ENCODE results near the gene DDC.

DDC gene

GRCh38 chr7:50471970-50472369 lies 93.2 kb downstream of the DDC start:
- ChIA-PET CTCF (interaction anchor here (2.9 to 12.1 kb wide), 3 partner anchors 596 to 689 kb away, joined by 8 to 236 read pairs (median 119); no protein-coding TSS in a partner anchor), POLR2A (no interaction called here)
- TF ChIP-seq, protein P1, sequence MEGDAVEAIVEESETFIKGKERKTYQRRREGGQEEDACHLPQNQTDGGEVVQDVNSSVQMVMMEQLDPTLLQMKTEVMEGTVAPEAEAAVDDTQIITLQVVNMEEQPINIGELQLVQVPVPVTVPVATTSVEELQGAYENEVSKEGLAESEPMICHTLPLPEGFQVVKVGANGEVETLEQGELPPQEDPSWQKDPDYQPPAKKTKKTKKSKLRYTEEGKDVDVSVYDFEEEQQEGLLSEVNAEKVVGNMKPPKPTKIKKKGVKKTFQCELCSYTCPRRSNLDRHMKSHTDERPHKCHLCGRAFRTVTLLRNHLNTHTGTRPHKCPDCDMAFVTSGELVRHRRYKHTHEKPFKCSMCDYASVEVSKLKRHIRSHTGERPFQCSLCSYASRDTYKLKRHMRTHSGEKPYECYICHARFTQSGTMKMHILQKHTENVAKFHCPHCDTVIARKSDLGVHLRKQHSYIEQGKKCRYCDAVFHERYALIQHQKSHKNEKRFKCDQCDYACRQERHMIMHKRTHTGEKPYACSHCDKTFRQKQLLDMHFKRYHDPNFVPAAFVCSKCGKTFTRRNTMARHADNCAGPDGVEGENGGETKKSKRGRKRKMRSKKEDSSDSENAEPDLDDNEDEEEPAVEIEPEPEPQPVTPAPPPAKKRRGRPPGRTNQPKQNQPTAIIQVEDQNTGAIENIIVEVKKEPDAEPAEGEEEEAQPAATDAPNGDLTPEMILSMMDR (IDR thresholded peaks at IDR 0.05; ENCODE audit: insufficient read depth, low read length, missing control alignments) = no peak
- no peak overlapping the region for H3K4me3 ChIP-seq (ENCODE audit: low read depth, low read length)
- no peak for DNase-seq (ENCODE audit: low read depth, low spot score)

GRCh38 chr7:50470250-50471163 lies 94.7 kb downstream of the DDC start:
- TF ChIP-seq, protein P1 (IDR thresholded peaks at IDR 0.05; ENCODE audit: insufficient read depth, low read length, missing control alignments) = no peak
- no peak overlapping the region for H3K4me3 ChIP-seq (ENCODE audit: low read depth, low read length)
- CTCF ChIA-PET = interaction anchor here (0.8 to 12.1 kb wide), 7 partner anchors 21 to 690 kb away, joined by 3 to 236 read pairs (median 8); no protein-coding TSS in a partner anchor
- DNase-seq (ENCODE audit: low read depth, low spot score) = no peak
- POLR2A ChIA-PET = no interaction called here

DNA sequence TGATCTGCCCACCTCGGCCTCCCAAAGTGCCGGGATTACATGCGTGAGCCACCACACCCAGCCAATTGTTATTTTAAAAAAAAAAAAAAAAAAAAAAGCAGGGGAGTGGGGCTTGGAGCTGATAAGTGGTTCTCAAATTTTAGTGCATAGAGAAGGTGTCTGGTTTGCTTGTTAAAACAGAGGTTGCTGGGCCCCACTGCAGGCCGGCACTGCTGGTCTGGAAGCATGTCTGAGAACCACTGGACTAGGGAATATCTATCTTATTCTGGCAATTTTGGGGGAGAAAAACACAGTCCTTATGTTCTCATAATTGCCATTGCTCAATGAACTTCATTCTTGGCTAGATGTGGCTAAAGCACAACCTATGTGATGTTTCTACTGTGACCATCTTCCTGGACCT lies 96.0 kb downstream of the DDC start:
- ChIA-PET POLR2A (no interaction called here), CTCF (interaction anchor here (1.0 to 12.1 kb wide), 16 partner anchors 9 to 899 kb away, joined by 3 to 236 read pairs (median 14); no protein-coding TSS in a partner anchor)
- TF ChIP-seq, protein P1 (IDR thresholded peaks at IDR 0.05; ENCODE audit: insufficient read depth, low read length, missing control alignments) = no peak
- DNase-seq (ENCODE audit: low read depth, low spot score) = no peak
- no peak overlapping the region for H3K4me3 ChIP-seq (ENCODE audit: low read depth, low read length)

DNA sequence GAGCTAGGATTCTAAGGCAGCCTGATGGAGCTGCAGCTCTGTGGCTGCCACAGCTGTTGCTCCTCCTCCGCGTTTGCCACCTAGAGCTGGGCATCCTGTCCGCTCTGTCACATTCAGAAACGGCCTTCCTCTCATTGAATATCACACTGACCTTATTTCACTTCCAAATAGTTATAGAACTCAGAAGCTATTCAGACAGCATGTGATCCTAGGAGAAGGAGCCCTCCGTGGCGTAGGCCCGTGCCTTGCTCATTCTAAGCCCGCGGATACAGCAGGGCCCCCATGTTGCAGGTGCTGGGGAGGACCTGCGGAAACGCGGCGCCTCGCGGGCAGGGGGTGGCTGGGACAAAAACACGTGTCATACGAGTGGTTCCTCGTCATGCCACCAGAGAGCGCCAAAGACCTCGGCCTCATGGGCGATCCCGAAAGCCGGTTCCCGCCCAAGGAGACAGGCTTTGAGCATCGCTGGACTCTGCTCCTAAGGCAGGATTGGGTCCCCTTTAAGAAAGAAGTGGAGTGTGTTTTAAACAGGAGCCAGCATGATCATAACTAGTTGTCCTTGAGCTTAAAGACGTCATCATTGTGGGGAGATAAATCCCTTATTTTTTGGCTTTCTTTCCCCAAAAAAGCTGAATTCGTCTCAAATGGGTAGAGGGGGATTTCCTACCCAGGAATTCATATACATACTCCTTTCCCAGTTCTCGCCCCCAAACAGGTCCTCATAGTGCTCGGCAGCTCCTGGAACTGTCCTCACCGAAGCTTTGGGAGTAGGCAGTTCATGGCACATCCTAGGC lies 97.2 kb downstream of the DDC start:
- ChIA-PET CTCF (interaction anchor here (0.6 to 12.1 kb wide), 53 partner anchors 8 to 900 kb away, joined by 3 to 236 read pairs (median 5); partner anchors contain the start of gene FIGNL1), POLR2A (no interaction called here)
- no peak for DNase-seq (ENCODE audit: low read depth, low spot score)
- 0 out of 2 replicates have a peak overlapping the region, but pooled peaks have one; percentile 15 for H3K4me3 ChIP-seq (ENCODE audit: low read depth, low read length)
- TF ChIP-seq, protein P1 (IDR thresholded peaks at IDR 0.05; ENCODE audit: insufficient read depth, low read length, missing control alignments) = peak; percentile 90

DNA sequence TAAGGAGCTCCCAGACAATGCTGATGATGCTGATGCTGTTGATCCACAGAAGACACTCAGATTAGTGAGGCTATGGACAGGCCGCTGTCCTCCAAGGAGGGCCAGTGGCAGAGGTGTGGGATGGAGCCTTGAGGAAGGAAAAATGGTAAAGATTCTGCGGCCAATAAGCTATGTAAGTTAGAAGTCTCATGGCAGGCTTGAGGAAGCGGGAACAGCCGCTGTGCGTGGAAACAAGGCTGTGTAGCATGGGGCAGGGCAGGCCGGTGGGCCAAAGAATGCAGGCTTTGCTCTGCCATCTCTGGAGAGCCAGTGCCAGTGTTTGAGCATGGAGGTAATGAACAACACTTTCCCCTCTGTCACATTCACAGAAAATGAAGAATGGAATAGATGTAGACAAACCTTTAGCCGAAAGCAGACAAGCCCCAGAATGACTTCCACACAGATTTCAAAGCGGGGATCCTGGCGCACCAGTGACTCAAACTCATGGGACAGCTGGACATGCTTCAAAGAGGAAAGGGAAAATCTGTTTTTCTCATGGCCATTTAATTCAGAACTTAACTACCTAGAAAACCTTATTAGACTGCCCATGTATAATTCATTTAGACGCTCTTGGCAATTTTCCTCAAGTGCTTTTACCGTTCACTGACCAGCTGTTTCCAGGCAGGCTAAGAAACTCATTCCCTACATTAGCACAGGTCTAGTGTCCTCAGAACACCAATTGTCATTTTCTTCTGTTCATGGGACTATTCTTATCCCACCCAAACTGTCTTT lies 98.2 kb downstream of the DDC start:
- CTCF ChIA-PET = interaction anchor here (0.6 to 12.1 kb wide), 45 partner anchors 9 to 901 kb away, joined by 3 to 236 read pairs (median 5); partner anchors contain the start of gene FIGNL1
- H3K4me3 ChIP-seq (ENCODE audit: low read depth, low read length) = no peak overlapping the region
- POLR2A ChIA-PET = no interaction called here
- TF ChIP-seq, protein P1 (IDR thresholded peaks at IDR 0.05; ENCODE audit: insufficient read depth, low read length, missing control alignments) = no peak
- no peak for DNase-seq (ENCODE audit: low read depth, low spot score)
